Retinal pigment epithelial cell (primary cell): Measurements from ENCODE around the gene BRINP2.
A peak's percentile ranks its signal among the peaks of the same experiment; 100 is the strongest.

Source experiments
- DNase-seq: peaks from one replicate; pipeline ENCODE4 v3.0.0-alpha.2; 2010; ENCODE audit warnings: low read depth
- H3K4me3 ChIP-seq: 2 replicates; pipeline ENCODE4 v1.5.1; 2011; ENCODE audit warnings: mild to moderate bottlenecking, low read length, control low read depth, moderate library complexity
- TF ChIP-seq, protein P1 (sequence below): conservative IDR thresholded peaks from 2 replicates; pipeline ENCODE4 v1.5.1; 2011; ENCODE audit warnings: low read depth, low read length, control low read depth, inconsistent platforms

BRINP2 gene

DNA sequence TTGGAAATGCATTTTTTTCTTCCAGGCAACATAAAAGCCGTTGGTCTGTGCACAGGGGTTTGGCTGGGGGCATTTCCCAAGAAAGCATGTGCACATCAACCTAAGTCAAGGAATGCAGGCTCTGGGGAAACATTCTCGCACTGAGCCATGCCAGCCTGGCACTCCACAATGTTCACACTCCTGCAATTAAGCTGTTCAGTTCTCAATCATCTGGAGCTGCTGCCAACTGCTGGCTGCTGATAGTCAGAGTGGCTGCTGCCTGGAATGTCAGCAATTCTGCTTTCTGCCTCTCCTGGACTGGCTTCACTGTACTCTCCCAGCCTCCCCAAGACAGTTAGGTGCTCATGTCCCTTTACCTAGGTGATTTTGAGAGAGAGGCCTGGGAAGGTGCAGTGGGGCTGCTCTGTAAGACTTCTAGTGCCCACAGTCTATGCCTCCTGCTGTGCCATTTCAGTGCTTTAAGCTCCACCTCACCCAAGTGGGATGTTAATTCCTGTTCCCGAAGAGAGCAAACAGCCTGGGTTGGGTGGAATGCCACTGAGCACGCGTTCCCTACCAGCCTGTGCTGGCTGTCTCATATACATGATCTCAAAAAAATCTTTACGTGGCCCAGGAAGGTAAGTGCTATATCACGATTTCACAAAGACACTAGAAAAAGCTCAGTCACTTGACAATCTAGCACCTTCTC lies 131.7 kb downstream of the BRINP2 start:
- no peak overlapping the region for H3K4me3 ChIP-seq
- peak; percentile 73 for DNase-seq
- TF ChIP-seq, protein P1, sequence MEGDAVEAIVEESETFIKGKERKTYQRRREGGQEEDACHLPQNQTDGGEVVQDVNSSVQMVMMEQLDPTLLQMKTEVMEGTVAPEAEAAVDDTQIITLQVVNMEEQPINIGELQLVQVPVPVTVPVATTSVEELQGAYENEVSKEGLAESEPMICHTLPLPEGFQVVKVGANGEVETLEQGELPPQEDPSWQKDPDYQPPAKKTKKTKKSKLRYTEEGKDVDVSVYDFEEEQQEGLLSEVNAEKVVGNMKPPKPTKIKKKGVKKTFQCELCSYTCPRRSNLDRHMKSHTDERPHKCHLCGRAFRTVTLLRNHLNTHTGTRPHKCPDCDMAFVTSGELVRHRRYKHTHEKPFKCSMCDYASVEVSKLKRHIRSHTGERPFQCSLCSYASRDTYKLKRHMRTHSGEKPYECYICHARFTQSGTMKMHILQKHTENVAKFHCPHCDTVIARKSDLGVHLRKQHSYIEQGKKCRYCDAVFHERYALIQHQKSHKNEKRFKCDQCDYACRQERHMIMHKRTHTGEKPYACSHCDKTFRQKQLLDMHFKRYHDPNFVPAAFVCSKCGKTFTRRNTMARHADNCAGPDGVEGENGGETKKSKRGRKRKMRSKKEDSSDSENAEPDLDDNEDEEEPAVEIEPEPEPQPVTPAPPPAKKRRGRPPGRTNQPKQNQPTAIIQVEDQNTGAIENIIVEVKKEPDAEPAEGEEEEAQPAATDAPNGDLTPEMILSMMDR = peak; percentile 23

DNA sequence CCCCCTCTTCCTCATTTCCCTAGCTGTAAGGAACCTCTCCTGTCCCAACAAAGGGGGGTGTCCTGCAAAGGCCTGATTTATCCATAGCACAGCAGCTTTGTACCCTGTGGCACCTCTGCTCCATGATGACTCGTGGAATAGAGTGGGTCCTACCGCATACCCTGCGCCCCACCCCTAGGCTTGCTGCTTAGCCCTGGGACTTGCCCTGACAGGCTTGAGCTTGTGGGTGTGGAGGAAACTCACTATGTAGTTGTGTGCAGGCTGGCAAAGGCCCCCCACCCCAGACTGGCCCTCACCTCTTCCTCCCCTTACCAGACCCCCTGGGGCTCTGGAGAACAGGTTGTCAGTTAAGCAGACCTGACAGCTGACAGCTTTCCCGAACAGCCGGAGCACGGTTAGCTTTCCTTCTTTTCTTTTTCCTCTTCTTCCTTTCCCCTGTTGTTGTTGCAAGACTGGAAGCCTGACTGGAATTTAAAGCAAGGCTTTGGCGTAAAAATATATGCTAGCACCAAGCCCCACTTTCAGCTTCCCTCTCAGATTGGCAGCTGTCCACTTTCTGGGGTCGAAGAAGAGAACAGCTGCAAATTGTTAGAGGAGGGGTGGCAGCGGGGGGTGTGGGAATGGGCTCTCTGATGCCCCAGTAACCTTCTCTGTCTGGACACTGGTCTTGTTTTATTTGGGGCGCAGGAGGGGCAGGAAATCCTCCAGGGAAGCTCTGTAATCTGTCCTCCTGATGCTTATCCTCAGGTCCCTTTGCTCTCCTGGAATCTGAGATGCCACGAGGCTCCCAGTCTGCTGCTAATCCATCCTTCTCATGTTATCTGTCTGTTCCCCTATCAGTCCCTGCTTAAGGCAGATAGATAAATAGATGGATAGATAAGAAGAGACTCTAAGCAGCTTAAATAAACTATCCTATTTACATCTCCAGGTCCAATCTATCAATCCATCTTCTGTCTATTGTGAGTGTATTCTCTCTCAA lies 134.6 kb downstream of the BRINP2 start:
- no peak overlapping the region for H3K4me3 ChIP-seq
- no peak for DNase-seq
- TF ChIP-seq, protein P1 = no peak

DNA sequence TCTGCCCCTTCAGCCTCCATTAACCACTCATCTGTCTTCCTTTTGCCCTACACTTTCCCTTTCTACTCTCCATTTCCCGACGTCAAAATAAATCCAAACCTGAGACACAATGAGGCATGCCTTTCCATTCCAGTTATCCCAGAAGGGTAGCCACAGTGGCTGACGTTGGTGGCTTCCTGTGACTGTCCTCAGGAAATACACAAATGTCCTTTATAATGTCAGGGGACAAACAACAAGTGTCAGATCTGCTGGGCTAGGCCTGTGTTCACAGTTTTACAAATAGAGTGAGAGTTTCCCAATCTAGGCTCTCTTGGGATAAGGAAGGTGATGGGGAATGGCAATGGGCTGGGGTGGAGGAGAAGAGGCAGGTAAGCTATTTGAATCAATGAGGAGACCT lies 135.3 kb downstream of the BRINP2 start:
- TF ChIP-seq, protein P1 = no peak
- H3K4me3 ChIP-seq = no peak overlapping the region
- no peak for DNase-seq

- TF ChIP-seq, protein P1 = no peak
- H3K4me3 ChIP-seq = no peak overlapping the region
- DNase-seq = no peak
Observed at GRCh38 chr1:177306981-177307380, 136.2 kb downstream of the BRINP2 start.

DNA sequence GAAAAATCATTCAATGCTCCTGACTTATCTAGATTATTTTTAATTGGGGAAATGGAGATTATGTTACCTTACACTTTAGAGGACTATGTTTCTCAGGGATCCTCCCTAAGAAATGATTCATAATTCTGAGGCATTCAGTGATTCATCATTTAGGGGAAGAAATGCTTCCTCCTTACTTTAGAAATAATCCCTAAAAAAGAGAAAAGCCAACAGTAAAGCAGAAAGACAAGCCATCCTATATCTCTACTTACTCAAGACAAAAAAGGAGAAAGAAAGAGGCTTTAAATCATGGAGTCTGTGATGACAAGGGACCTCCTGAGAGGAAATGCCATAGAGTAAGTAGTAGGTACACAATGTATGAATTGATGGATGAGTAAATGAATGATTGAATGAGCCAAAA lies 137.0 kb downstream of the BRINP2 start:
- H3K4me3 ChIP-seq = no peak overlapping the region
- no peak for DNase-seq
- TF ChIP-seq, protein P1 = no peak

GRCh38 chr1:177309880-177310279 lies 139.1 kb downstream of the BRINP2 start:
- TF ChIP-seq, protein P1 = no peak
- H3K4me3 ChIP-seq = no peak overlapping the region
- DNase-seq = no peak

DNA sequence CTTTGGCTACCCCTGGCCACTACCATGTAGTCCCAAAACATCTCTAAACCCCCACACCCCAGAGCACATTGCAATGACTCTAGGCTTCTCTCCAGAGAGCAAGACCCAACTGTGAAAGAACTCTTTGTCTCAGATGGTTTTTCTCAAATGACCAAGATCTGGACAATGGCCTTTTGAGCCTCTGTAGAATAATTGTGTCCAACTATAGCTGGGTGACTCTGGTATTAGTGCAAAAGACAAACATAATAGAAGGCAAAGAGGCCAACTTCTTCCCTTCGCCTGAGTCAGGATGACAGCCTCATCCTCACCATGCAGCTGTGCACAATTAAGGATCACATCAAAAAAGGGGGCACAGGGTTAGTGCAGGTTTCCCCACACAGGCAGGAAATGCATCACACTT lies 139.6 kb downstream of the BRINP2 start:
- DNase-seq = no peak
- TF ChIP-seq, protein P1 = no peak
- H3K4me3 ChIP-seq = no peak overlapping the region
